Muscle of back (tissue), 13 donors: ENCODE measurements around the gene TAAR1. TPM values are rescaled to one million over a fixed set of nuclear protein-coding genes. Genes with fewer than 3 reads are reported as not detected.
"Not testable (repeated sequence)": the region's sequence is repeated elsewhere in the genome, so short reads cannot be mapped to it uniquely, and the experiment has no call there.

Source experiments
- DNase-seq, 3 donors: peaks; one replicate each; pipeline versions ENCODE4 v3.0.0 to v3.0.0-alpha.2; 2013
- long read RNA-seq, 9 donors: transcript quantifications; one replicate each; lab custom pipeline, GENCODE V29; 2026
- polyA plus RNA-seq, 10 donors: library from polyadenylated mRNA; unstranded; fragments of 120-200 nt; gene quantifications; one replicate each; pipeline ENCODE4 v1.2.1, GENCODE V29; 2013; ENCODE audit not compliant: insufficient read length in 10 of 10

The TAAR1 gene
- polyA plus RNA-seq, result not detected
- long read RNA-seq, donor 1, result 0 reads
- long read RNA-seq, donor 2, result 0 reads
- long read RNA-seq, donor 3, result 0 reads
- long read RNA-seq, donor 4, result 0 reads
- long read RNA-seq, donor 5, result 0 reads
- long read RNA-seq, donor 6, result 0 reads
- long read RNA-seq, donor 7, result 0 reads
- long read RNA-seq, donor 8, result 0 reads
- long read RNA-seq, donor 9, result 0 reads

GRCh38 chr6:132659082-132659481 is at the start of gene TAAR1:
TSS of gene TAAR1 (minus strand) at chr6:132659182. CDS start at chr6:132646003, 13,179 bp downstream.
- DNase-seq, result no peak

GRCh38 chr6:132708771-132709170 is 49.8 kb upstream of the TAAR1 start:
- no peak for DNase-seq

- DNase-seq, result no peak
Measured at GRCh38 chr6:132708002-132708401, 49.0 kb upstream of the TAAR1 start.

GRCh38 chr6:132706756-132707155 is 47.8 kb upstream of the TAAR1 start:
- DNase-seq, result not testable (repeated sequence)

GRCh38 chr6:132703936-132704335 is 45.0 kb upstream of the TAAR1 start:
- no peak for DNase-seq

GRCh38 chr6:132698608-132699007 is 39.6 kb upstream of the TAAR1 start:
- no peak for DNase-seq

GRCh38 chr6:132695773-132696172 is 36.8 kb upstream of the TAAR1 start:
- no peak for DNase-seq

- no peak for DNase-seq
Measured at GRCh38 chr6:132693478-132693877, 34.5 kb upstream of the TAAR1 start.

GRCh38 chr6:132690678-132691077 is 31.7 kb upstream of the TAAR1 start:
- DNase-seq, result no peak

GRCh38 chr6:132687306-132687705 is 28.3 kb upstream of the TAAR1 start:
- no peak for DNase-seq

- DNase-seq, result no peak
Measured at GRCh38 chr6:132686531-132686930, 27.5 kb upstream of the TAAR1 start.

GRCh38 chr6:132685009-132685408 is 26.0 kb upstream of the TAAR1 start:
- DNase-seq, result peak in 2 of 3 donors; percentile 6 to 13

GRCh38 chr6:132684272-132684671 is 25.3 kb upstream of the TAAR1 start:
- DNase-seq, result no peak

- no peak for DNase-seq
Measured at GRCh38 chr6:132683543-132683942, 24.6 kb upstream of the TAAR1 start.

GRCh38 chr6:132679094-132679493 is 20.1 kb upstream of the TAAR1 start:
- DNase-seq, result not testable (repeated sequence)

- DNase-seq, result no peak
Measured at GRCh38 chr6:132675749-132676148, 16.8 kb upstream of the TAAR1 start.

- DNase-seq, result no peak
Measured at GRCh38 chr6:132675002-132675401, 16.0 kb upstream of the TAAR1 start.

- no peak for DNase-seq
Measured at GRCh38 chr6:132673376-132674094, 14.6 kb upstream of the TAAR1 start.

- DNase-seq, result no peak
Measured at GRCh38 chr6:132671295-132671694, 12.3 kb upstream of the TAAR1 start.

- peak; percentile 9 to 63 (median 23) for DNase-seq
Measured at GRCh38 chr6:132669690-132670291, 10.8 kb upstream of the TAAR1 start.

- no peak for DNase-seq
Measured at GRCh38 chr6:132666118-132666517, 7.1 kb upstream of the TAAR1 start.

GRCh38 chr6:132664309-132665034 is 5.5 kb upstream of the TAAR1 start:
- DNase-seq, result no peak
